ENCODE data around the gene QKI.

QKI gene

GRCh38 chr6:163617549-163617948 lies 203.0 kb downstream of the QKI start:
- DNase-seq (ENCODE audit: low read depth), result no peak

- no peak for DNase-seq (ENCODE audit: low read depth)
Observed at GRCh38 chr6:163620101-163620500, 205.6 kb downstream of the QKI start.

- no peak for DNase-seq (ENCODE audit: low read depth)
Observed at GRCh38 chr6:163620670-163621330, 206.3 kb downstream of the QKI start.

- no peak for DNase-seq (ENCODE audit: low read depth)
Observed at GRCh38 chr6:163625265-163625664, 210.7 kb downstream of the QKI start.

GRCh38 chr6:163626073-163626867 lies 211.8 kb downstream of the QKI start:
- no peak for DNase-seq (ENCODE audit: low read depth)

GRCh38 chr6:163627274-163628062 lies 212.9 kb downstream of the QKI start:
- no peak for DNase-seq (ENCODE audit: low read depth)

All from stimulated activated CD4-positive, alpha-beta T cell treated with anti-CD3 and anti-CD28 coated beads, Interleukin-2, amount 100 ng/mL, for 4 hours (primary cell).